Tibial nerve (tissue), 4 donors: ENCODE results near the gene IL18R1. TPM values are rescaled to one million over a fixed set of nuclear protein-coding genes. Genes with fewer than 3 reads are reported as not detected.

Experiments
- DNase-seq, 2 donors: peaks; one replicate each; pipeline ENCODE4 v3.0.0-alpha.2; 2019; ENCODE audit warnings: low spot score in 2 of 2
- H3K27ac ChIP-seq, 4 donors: fragments of 200-600 bp; sonication (generic) in 3 of 4; one replicate each; pipeline ENCODE4 v1.5.1; 2017 to 2019; ENCODE audit warnings: mild to moderate bottlenecking in 1 of 4
- H3K27me3 ChIP-seq, 2 donors: fragments of 200-600 bp; sonication (generic) in 1 of 2; one replicate each; pipeline versions ENCODE4 v1.5.1 to v1.6.0; 2017 to 2019
- H3K36me3 ChIP-seq, 3 donors: fragments of 200-600 bp; sonication (generic); one replicate each; pipeline ENCODE4 v1.5.1; 2018 to 2019
- H3K4me1 ChIP-seq, 4 donors: fragments of 200-600 bp; sonication (generic) in 3 of 4; one replicate each; pipeline ENCODE4 v1.5.1; 2017 to 2019
- H3K4me3 ChIP-seq, 4 donors: fragments of 200-600 bp; sonication (generic) in 3 of 4; one replicate each; pipeline ENCODE4 v1.5.1; 2017 to 2019; ENCODE audit warnings: mild to moderate bottlenecking in 1 of 4, moderate library complexity in 1 of 4
- H3K9me3 ChIP-seq, 4 donors: fragments of 200-600 bp; sonication (generic) in 3 of 4; one replicate each; pipeline ENCODE4 v1.5.1; 2017 to 2019
- CTCF ChIP-seq, 5 experiments: fragments of 200-600 bp in 3 of 5; fragments of 450-650 bp in 2 of 5; sonication (generic) in 3 of 5; IDR thresholded peaks; one replicate each; pipeline ENCODE4 v1.5.1; 2016 to 2019; ENCODE audit warnings: antibody characterized with exemption in 5 of 5, mild to moderate bottlenecking in 3 of 5, moderate library complexity in 2 of 5
- EP300 ChIP-seq, 2 donors: sonication (generic); formaldehyde crosslinking; IDR thresholded peaks; one replicate each; pipeline ENCODE4 v1.6.1; 2017; ENCODE audit warnings: antibody characterized with exemption in 2 of 2, mild to moderate bottlenecking in 1 of 2
- POLR2A ChIP-seq, 2 donors: fragments of 450-650 bp; IDR thresholded peaks; one replicate each; pipeline ENCODE4 v1.6.1; 2017; ENCODE audit warnings: antibody characterized with exemption in 2 of 2, mild to moderate bottlenecking in 2 of 2, moderate library complexity in 2 of 2
- WGBS, 2 donors: methylation state at CpG; one replicate each; pipeline ENCODE4 v1.1.5; 2018; 5-methylcytosine and 5-hydroxymethylcytosine counted together
- total RNA-seq, 4 donors: library from RNA; depleted of rRNA; stranded (reverse); fragments of >200 nt; gene quantifications; one replicate each; pipeline ENCODE4 v1.1.0, GENCODE V29; 2016

Gene IL18R1
- total RNA-seq, 4 donors from 2014 or later: 1.7 to 3.9 (median 3.8) TPM

- DNase-seq: no peak
- Histone ChIP-seq H3K27me3 (no peaks in the 10 kb centered on the region), H3K4me3 (no peak overlapping the region), H3K27ac (no peak overlapping the region), H3K9me3 (peaks cover 0 to 10% (median 4%) of the 10 kb centered on the region in 4 donors), H3K36me3 (no peaks in the 10 kb centered on the region), H3K4me1 (no peaks in the 10 kb centered on the region)
- WGBS, 2 donors: 85 to 89% methylated on average over 1 of the region's 1 CpG
- TF ChIP-seq CTCF (IDR thresholded peaks at IDR 0.05): no peak
- no peak for TF ChIP-seq EP300 (IDR thresholded peaks at IDR 0.05)
- no peak for TF ChIP-seq POLR2A (IDR thresholded peaks at IDR 0.05)
These were observed 29.9 kb downstream of the IL18R1 start for GRCh38 chr2:102385522-102385921.

DNA sequence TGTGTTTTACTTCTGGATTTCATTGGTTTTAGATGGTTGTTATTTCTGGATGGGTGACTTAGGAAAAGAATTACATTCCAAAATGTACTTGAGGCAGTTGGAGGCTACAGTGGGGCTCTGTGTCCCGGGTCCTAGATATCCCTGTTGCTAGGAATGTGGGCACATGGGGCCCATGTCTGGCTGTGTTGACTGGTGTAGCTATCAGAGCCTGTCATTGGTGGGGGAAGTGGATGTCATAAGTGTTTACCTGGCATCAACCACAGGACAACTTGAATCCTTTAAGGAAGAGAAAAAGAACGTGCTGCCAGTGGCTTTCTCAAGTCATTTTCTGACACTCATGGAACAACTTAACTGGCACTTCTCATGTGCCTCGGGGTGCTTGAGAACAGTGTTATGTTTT is 30.4 kb downstream of the IL18R1 start:
- WGBS, 2 donors: 80 to 86% methylated on average over 3 of the region's 3 CpGs
- Histone ChIP-seq H3K4me1 (no peaks in the 10 kb centered on the region), H3K27ac (no peak overlapping the region), H3K9me3 (peaks cover 0 to 10% (median 4%) of the 10 kb centered on the region in 4 donors), H3K36me3 (no peaks in the 10 kb centered on the region), H3K4me3 (no peak overlapping the region), H3K27me3 (no peaks in the 10 kb centered on the region)
- TF ChIP-seq CTCF (IDR thresholded peaks at IDR 0.05) (no peak), POLR2A (IDR thresholded peaks at IDR 0.05) (no peak), EP300 (IDR thresholded peaks at IDR 0.05) (no peak)
- DNase-seq: no peak

DNA sequence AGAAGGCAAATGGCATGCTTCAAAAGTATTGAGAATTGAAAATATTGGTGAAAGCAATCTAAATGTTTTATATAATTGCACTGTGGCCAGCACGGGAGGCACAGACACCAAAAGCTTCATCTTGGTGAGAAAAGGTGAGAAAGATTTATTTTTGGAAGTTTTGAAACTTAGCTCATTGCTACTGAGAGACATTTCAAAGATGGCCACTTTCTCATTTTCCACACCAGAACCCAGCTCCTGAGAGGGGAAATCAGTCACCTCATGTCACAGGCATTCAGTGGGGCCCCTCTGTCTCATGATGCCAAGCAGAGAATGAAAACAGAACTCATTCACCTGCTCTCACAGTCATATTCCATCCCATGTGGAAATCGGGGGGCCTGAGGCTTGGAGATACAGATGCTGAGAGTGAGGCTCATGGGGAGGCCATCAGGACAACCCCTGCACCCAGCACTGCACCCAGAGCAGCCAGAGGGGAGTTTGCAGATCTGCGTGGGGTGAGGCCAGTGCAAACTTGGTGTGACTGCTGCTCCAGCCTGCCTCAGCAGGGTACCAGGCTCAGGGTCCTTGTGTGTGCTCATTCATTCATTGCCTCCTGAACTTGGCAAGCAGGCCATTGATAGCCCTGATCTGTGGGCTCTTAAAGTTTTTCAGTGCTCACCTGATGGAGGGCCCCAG is 31.4 kb downstream of the IL18R1 start:
- Histone ChIP-seq H3K27me3 (no peaks in the 10 kb centered on the region), H3K36me3 (no peaks in the 10 kb centered on the region), H3K9me3 (peaks cover 0 to 10% (median 4%) of the 10 kb centered on the region in 4 donors), H3K27ac (no peak overlapping the region), H3K4me1 (no peaks in the 10 kb centered on the region), H3K4me3 (no peak overlapping the region)
- 81 to 83% methylated on average over 3 of the region's 3 CpGs for WGBS, 2 donors
- TF ChIP-seq EP300 (IDR thresholded peaks at IDR 0.05) (no peak), CTCF (IDR thresholded peaks at IDR 0.05) (no peak), POLR2A (IDR thresholded peaks at IDR 0.05) (no peak)
- DNase-seq: no peak

GRCh38 chr2:102387763-102388546 is 32.4 kb downstream of the IL18R1 start:
- no peak overlapping the region for H3K4me3 ChIP-seq
- 84% methylated on average over 7 of the region's 7 CpGs for WGBS, 2 donors
- H3K4me1 ChIP-seq: no peaks in the 10 kb centered on the region
- no peak for DNase-seq
- TF ChIP-seq CTCF (IDR thresholded peaks at IDR 0.05) (no peak), POLR2A (IDR thresholded peaks at IDR 0.05) (no peak), EP300 (IDR thresholded peaks at IDR 0.05) (no peak)
- H3K9me3 ChIP-seq: peaks cover 0 to 8% (median 3%) of the 10 kb centered on the region in 4 donors
- no peaks in the 10 kb centered on the region for H3K36me3 ChIP-seq
- H3K27me3 ChIP-seq: no peaks in the 10 kb centered on the region
- no peak overlapping the region for H3K27ac ChIP-seq

DNA sequence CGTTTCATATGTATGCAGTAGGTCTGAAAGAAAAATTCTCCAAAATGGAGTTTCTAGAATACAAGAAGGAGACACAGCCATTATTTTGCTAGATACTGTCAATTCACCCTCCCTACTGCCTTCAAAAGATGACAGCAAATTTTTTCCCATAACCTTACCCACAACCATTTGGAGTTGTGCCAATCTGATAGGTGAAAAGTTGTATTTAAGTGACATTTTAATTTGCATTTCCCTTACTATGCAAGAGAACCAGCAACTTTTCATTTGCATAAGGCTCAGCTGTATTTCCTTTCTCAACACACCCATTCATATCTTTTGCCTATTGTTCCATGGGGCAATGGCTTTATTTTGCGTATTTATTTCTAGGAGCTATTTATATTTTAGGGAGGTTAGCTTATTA is 36.0 kb downstream of the IL18R1 start:
- no peaks in the 10 kb centered on the region for H3K27me3 ChIP-seq
- 62 to 69% methylated on average over 2 of the region's 2 CpGs for whole genome bisulfite sequencing, 2 donors
- no peaks in the 10 kb centered on the region for H3K36me3 ChIP-seq
- TF ChIP-seq EP300 (IDR thresholded peaks at IDR 0.05) (no peak), CTCF (IDR thresholded peaks at IDR 0.05) (no peak), POLR2A (IDR thresholded peaks at IDR 0.05) (no peak)
- no peak for DNase-seq
- H3K27ac ChIP-seq: no peak overlapping the region
- no peak overlapping the region for H3K4me3 ChIP-seq
- no peaks in the 10 kb centered on the region for H3K4me1 ChIP-seq
- H3K9me3 ChIP-seq: no peaks in the 10 kb centered on the region
